NOMO-1 treated with DMSO at 0.1 percent for 48 hours (cell line): Measurements from ENCODE around the gene ZBTB20.

Source experiments
- DNase-seq: peaks from one replicate; lab custom pipeline; 2025; ENCODE audit not compliant: unreplicated experiment; lab: John Stamatoyannopoulos, UW

ZBTB20 gene

GRCh38 chr3:114644367-114644766, 502.7 kb downstream of the ZBTB20 start:
- DNase-seq, result no peak

GRCh38 chr3:114642951-114643741, 503.9 kb downstream of the ZBTB20 start:
- no peak for DNase-seq

DNA sequence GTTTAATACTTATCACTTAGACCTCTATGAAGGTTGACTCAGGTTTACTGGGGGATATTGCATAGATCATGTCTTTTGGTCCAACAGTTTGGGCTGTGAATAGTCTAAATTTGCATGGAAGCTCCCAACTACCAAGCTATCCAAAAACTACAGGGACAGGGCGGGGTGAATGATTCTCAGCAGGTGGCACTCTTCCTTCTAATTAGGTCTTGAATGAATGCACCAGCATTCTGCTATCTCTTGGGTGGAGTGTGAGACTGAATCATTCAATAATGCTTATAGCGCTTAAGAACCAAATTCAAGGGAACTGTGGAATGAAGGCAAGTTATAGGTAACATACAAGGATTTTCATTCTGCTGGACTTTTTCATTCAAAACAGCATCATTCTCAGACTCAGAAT, 507.0 kb downstream of the ZBTB20 start:
- no peak for DNase-seq

GRCh38 chr3:114639171-114639570, 507.9 kb downstream of the ZBTB20 start:
- DNase-seq, result no peak

DNA sequence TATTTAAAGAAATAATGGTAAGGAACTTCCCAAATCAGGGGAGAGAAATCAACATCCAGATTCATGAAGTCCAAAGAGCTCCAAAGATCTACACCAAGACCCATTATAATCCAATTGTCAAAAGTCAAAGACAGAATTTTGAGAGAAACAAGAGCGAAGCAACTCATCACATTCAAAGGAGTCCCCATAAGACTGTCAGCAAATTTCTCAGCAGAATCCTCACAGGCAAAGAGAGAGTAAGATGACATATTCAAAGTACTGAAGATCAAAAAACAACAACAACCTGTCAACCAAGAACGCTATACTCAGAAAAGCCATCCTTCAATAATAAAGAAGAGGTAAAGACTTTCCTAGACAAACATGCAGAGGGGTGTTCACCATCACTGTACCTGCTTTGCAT, 511.2 kb downstream of the ZBTB20 start:
- DNase-seq, result no peak

GRCh38 chr3:114634635-114635034, 512.5 kb downstream of the ZBTB20 start:
- DNase-seq, result no peak

DNA sequence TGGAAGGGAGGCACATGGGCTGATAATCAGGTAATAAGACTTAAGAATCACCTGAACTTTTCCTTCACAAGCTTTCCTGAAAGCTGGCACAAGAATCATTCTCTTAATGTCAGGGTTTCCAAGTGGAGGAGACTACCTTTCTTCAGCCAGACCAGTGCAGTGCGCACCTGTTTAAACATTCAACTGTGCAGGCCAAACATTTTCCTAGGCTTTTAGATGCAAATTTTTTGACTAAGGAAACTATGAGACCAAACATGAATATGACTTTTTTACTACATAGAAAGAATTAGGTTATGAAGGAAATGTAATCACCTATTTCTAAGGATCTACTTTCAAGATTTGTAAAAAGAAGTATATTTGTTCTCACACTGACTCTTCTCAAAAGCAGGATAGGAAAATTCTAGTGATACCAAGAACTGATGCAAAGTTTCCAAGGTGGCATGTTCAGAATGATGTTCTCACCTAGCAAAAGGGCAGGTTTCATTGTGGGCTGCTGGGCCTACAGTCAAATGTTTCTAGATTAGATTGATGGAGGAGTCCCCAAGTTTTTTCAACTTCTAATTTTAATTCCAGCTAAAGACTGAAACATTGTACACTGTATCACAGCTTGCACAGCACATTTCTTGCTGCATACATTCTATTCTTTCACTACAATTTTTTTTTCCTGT, 514.2 kb downstream of the ZBTB20 start:
- DNase-seq, result no peak

DNA sequence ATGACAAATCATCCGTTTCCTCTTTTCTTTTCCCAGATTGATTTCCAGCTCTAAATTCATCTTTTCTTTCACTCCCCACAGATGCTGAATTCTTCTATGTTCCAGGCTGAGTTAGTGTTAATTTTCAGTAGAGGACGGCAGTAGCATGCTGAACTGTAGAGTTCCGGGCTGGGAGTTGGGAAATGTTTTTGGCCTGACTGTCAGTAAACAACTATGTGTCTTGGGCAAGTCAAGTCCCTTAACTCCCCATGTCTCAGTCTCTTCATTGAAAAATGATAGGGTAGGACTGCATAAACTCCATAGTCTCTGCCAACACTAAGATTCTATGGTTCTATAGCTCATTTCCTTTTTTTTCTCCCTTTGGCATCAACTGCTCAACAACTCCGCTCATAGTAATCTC, 519.3 kb downstream of the ZBTB20 start:
- DNase-seq, result no peak

DNA sequence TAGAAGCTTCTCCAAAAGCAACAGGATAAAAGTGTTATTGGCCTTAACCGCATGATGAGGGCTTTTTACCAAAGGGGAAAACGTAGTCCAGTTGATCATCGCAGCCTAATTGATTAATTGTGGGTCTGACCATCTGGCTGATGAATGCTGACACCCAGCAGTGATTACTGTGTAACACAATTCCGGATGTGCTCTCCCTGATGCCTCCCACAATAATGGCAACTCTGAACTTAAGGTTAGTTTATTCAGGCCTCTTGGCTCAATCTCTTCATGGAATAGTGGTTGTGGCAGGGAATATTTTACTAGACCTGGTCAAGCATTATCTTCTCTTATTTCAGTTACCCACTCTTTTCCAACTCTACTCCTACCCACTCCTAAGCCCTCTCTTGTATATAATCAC, 520.3 kb downstream of the ZBTB20 start:
- DNase-seq, result no peak

GRCh38 chr3:114624571-114625181, 522.4 kb downstream of the ZBTB20 start:
- DNase-seq, result no peak

GRCh38 chr3:114624047-114624445, 523.0 kb downstream of the ZBTB20 start:
- DNase-seq, result no peak

- DNase-seq, result no peak
These were observed 523.6 kb downstream of the ZBTB20 start for GRCh38 chr3:114623420-114624046.

DNA sequence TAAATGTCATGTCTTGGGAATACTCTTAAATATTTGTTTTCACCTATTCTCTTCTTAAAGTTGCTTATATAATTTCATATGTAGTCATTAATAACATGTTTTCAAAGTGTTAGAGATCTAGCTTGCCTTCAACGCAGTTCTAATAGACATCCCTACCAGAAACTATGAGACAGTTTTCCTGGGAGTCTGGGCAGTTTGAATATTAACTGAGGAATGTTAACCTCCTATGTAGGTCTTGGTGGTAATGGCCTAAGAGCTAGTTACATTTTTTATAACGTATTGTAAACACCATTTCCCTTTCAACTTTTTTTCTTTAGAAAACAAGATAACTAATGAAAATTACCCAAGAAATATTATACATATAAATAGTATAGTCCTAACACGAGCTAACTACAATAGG, 525.1 kb downstream of the ZBTB20 start:
- no peak for DNase-seq

- no peak for DNase-seq
These were observed 527.3 kb downstream of the ZBTB20 start for GRCh38 chr3:114619771-114620170.

GRCh38 chr3:114615523-114616085, 531.5 kb downstream of the ZBTB20 start:
- no peak for DNase-seq

DNA sequence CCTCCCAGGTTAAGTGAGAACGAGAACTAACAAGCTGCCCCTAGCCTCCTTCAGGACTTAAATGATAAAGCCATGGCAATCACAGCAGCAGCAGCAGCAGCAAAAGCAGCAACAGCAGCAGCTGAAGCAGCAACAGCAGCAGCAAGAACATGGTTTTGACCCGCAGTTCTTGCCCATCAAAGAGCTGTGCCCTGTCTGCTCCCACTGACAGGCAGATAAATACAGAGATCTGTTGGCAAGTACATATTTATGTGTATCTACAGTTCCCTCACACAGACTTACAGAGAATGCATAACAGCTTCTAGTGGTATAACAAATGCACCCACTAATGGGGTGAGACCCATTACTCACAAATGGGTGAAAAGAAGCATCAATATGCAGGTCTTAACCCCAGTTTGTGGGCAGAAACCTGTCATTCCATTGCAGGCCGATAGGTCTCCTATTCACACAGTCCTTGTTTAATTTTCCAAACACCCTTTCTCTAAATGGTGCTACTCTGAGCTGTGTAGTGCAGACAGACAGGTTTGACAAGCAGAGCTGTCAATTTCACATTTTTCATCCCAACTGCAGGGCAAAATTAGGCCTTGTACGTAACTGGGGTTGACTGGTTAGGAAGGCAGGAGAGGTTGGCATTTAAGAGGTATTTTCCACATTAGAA, 537.0 kb downstream of the ZBTB20 start:
- no peak for DNase-seq

GRCh38 chr3:114608293-114608692, 538.8 kb downstream of the ZBTB20 start:
- DNase-seq, result no peak

GRCh38 chr3:114606336-114606735, 540.8 kb downstream of the ZBTB20 start:
- no peak for DNase-seq

DNA sequence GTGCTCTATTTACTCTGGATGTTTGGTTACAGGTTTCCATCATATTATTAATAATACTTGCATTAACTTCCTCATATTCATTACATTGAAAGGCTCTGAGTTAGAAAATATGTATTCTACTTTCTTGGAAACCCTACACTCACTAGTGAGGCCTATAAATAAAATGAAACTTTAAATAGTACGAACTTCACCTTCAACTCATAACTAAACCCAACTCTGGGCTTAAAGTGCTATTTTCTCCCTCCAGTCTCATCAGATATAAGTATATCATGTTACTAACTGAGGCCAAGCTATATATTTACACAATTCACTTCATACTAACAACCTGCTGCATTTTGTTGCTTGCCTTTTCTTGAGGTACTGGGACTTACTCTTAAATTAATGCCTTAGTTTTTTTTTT, 546.5 kb downstream of the ZBTB20 start:
- DNase-seq, result no peak

DNA sequence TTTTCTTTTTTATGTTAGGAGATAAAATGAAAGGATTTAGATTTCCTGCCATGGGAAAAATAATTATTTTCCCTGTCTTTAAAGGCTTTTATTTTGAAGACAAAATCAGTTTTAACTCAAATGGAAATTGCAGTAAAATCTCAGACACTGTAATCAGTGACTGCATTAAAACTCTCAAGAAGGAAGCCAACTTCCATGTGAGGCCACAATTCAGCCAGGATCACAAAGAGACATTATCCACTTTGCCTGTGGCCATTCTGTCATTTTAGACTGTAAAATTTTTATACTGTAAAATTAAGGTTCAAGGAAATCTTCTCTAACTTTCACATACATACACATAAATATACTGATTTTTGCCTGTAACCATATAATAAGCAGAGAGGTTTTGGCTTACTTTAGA, 549.2 kb downstream of the ZBTB20 start:
- DNase-seq, result no peak

GRCh38 chr3:114597012-114597411, 550.1 kb downstream of the ZBTB20 start:
- DNase-seq, result no peak
